Esophagus muscularis mucosa (tissue), 4 donors: ENCODE results near the gene PRKN.

Experiments
- CTCF ChIP-seq, 3 experiments: fragments of 200-600 bp in 2 of 3; fragments of 450-650 bp in 1 of 3; sonication (generic) in 2 of 3; IDR thresholded peaks; one replicate each; pipeline ENCODE4 v1.5.1; 2017 to 2019; ENCODE audit warnings: antibody characterized with exemption in 3 of 3, mild to moderate bottlenecking in 2 of 3, moderate library complexity in 1 of 3
- EP300 ChIP-seq: sonication (generic); formaldehyde crosslinking; IDR thresholded peaks from one replicate; pipeline ENCODE4 v1.6.1; 2017; ENCODE audit warnings: antibody characterized with exemption
- POLR2A ChIP-seq: fragments of 450-650 bp; IDR thresholded peaks from one replicate; pipeline ENCODE4 v1.6.1; 2017; ENCODE audit warnings: antibody characterized with exemption, moderate library complexity, mild to moderate bottlenecking, low read depth
- POLR2AphosphoS5 ChIP-seq, 2 donors: sonication (generic); formaldehyde crosslinking; IDR thresholded peaks; one replicate each; pipeline ENCODE4 v1.6.1; 2017; ENCODE audit warnings: antibody characterized with exemption in 2 of 2

DNA sequence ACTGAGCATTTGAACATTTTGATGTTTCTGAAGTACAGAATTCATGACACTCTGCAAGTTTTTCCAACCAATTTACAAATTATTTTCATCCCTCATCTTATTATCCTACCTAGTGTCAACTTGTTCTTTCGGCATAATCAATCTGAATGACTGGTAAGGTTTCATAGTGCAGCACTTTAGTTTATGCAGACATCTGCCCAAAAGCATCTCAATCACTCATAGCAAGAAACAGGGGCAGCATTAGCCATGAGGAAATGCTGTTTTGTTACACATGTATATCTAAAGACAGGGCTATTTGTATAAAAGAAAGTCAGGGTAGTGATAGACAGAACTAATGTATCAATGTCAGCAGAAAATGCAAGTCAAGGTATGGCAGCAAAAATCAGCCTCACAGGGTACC is 1075.6 kb downstream of the PRKN start:
- TF ChIP-seq CTCF (IDR thresholded peaks at IDR 0.05): no peak
- no peak for TF ChIP-seq POLR2AphosphoS5 (IDR thresholded peaks at IDR 0.05)
- TF ChIP-seq POLR2A: no peak
- TF ChIP-seq EP300: no peak
